Trophoblast cell (in vitro differentiated cells and primary cell): Measurements from ENCODE around the gene PFKFB3.

Source experiments
- DNase-seq, 2 donors: peaks; one replicate each; pipeline ENCODE4 v3.0.0-alpha.2; 2016
- H2AFZ ChIP-seq: 2 replicates; pipeline ENCODE4 v1.6.1; 2013; ENCODE audit warnings: low read length, moderate library complexity, mild to moderate bottlenecking; ENCODE audit not compliant: insufficient read depth, poor library complexity
- H2AK5ac ChIP-seq: 2 replicates; pipeline ENCODE4 v1.6.1; 2013; ENCODE audit warnings: mild to moderate bottlenecking, low read length
- H2BK120ac ChIP-seq: 2 replicates; pipeline ENCODE4 v1.6.1; 2013; ENCODE audit warnings: low read length, mild to moderate bottlenecking, moderate library complexity; ENCODE audit not compliant: insufficient read depth, poor library complexity
- H2BK12ac ChIP-seq: 2 replicates; pipeline ENCODE4 v1.6.1; 2013; ENCODE audit warnings: mild to moderate bottlenecking, low read length, moderate library complexity
- H2BK5ac ChIP-seq: 2 replicates; pipeline ENCODE4 v1.6.1; 2013; ENCODE audit warnings: low read length, low read depth, moderate library complexity, mild to moderate bottlenecking; ENCODE audit not compliant: poor library complexity
- H3K14ac ChIP-seq: 2 replicates; pipeline ENCODE4 v1.6.1; 2013; ENCODE audit warnings: mild to moderate bottlenecking, low read length
- H3K18ac ChIP-seq: 2 replicates; pipeline ENCODE4 v1.6.1; 2013; ENCODE audit warnings: mild to moderate bottlenecking, low read length
- H3K23ac ChIP-seq: 2 replicates; pipeline ENCODE4 v1.6.1; 2013; ENCODE audit warnings: low read length
- H3K27ac ChIP-seq: 2 replicates; pipeline ENCODE4 v1.5.1; 2013; ENCODE audit warnings: low read depth, mild to moderate bottlenecking, inconsistent platforms, low read length, moderate library complexity
- H3K27me3 ChIP-seq: 2 replicates; pipeline ENCODE4 v1.6.1; 2013; ENCODE audit warnings: inconsistent platforms, mild to moderate bottlenecking, low read length, moderate library complexity; ENCODE audit not compliant: insufficient read depth
- H3K36me3 ChIP-seq, 2 experiments: 1 replicate in 1 of 2; 2 replicates in 1 of 2; pipeline ENCODE4 v1.6.1; 2013; ENCODE audit warnings: low read length in 2 of 2, mild to moderate bottlenecking in 2 of 2, moderate library complexity in 1 of 2; ENCODE audit not compliant: insufficient read depth in 2 of 2, control insufficient read depth in 1 of 2
- H3K4ac ChIP-seq: 2 replicates; pipeline ENCODE4 v1.6.1; 2013; ENCODE audit warnings: low read depth, mild to moderate bottlenecking, low read length, moderate library complexity
- H3K4me1 ChIP-seq, 2 experiments: 1 replicate in 1 of 2; 2 replicates in 1 of 2; pipeline ENCODE4 v1.6.1; 2013; ENCODE audit warnings: low read length in 2 of 2, mild to moderate bottlenecking in 2 of 2, moderate library complexity in 1 of 2; ENCODE audit not compliant: insufficient read depth in 2 of 2, control insufficient read depth in 1 of 2
- H3K4me2 ChIP-seq: 2 replicates; pipeline ENCODE4 v1.6.1; 2013; ENCODE audit warnings: inconsistent platforms, mild to moderate bottlenecking, low read length, moderate library complexity
- H3K4me3 ChIP-seq: 2 replicates; pipeline ENCODE4 v1.5.1; 2013; ENCODE audit warnings: mild to moderate bottlenecking, low read depth, low read length, inconsistent platforms
- H3K79me1 ChIP-seq: one replicate; pipeline ENCODE4 v1.6.1; 2013; ENCODE audit warnings: low read length
- H3K79me2 ChIP-seq: 2 replicates; pipeline ENCODE4 v1.6.1; 2013; ENCODE audit warnings: low read length, mild to moderate bottlenecking; ENCODE audit not compliant: control insufficient read depth, insufficient read depth, poor library complexity
- H3K9ac ChIP-seq: 2 replicates; pipeline ENCODE4 v1.6.1; 2013; ENCODE audit warnings: mild to moderate bottlenecking, low read length
- H3K9me3 ChIP-seq: 2 replicates; pipeline ENCODE4 v1.6.1; 2013; ENCODE audit warnings: low read depth, mild to moderate bottlenecking, control low read depth, inconsistent platforms, low read length; ENCODE audit not compliant: insufficient read depth
- H4K12ac ChIP-seq: 2 replicates; pipeline ENCODE4 v1.6.1; 2013; ENCODE audit warnings: low read depth, mild to moderate bottlenecking, low read length, moderate library complexity
- H4K8ac ChIP-seq: 2 replicates; pipeline ENCODE4 v1.6.1; 2013; ENCODE audit warnings: low read depth, mild to moderate bottlenecking, low read length, moderate library complexity
- H4K91ac ChIP-seq: one replicate; pipeline ENCODE4 v1.6.1; 2013; ENCODE audit warnings: low read depth, mild to moderate bottlenecking, low read length, moderate library complexity
- WGBS: extraction: QIAGEN DNeasy Blood & Tissue Kit; methylation state at CpG from one replicate; pipeline ENCODE4 v1.1.7; 2013; ENCODE audit warnings: missing lambda C conversion rate; ENCODE audit not compliant: insufficient read length, insufficient coverage; ENCODE audit errors: extremely low coverage; 5-methylcytosine and 5-hydroxymethylcytosine counted together

PFKFB3 gene

GRCh38 chr10:6297522-6297921 lies 94.8 kb downstream of the PFKFB3 start:
- Histone ChIP-seq H3K36me3 (no peaks in the 10 kb centered on the region), H4K8ac (no peak overlapping the region), H3K4me1 (peaks cover 11 to 20% of the 10 kb centered on the region in 2 experiments), H2AFZ (no peak overlapping the region), H3K18ac (peak overlapping the region; percentile 34), H4K12ac (no peak overlapping the region), H2AK5ac (peak overlapping the region; percentile 17), H3K4ac (no peak overlapping the region), H3K79me2 (no peaks in the 10 kb centered on the region), H4K91ac (peak overlapping the region; percentile 49), H2BK120ac (peak overlapping the region; percentile 10), H2BK12ac (peak overlapping the region; percentile 54), H3K27me3 (no peaks in the 10 kb centered on the region), H2BK5ac (peak overlapping the region; percentile 29), H3K23ac (no peak overlapping the region), H3K9me3 (no peaks in the 10 kb centered on the region), H3K4me3 (no peak overlapping the region), H3K9ac (no peak overlapping the region), H3K79me1 (peaks cover 7% of the 10 kb centered on the region), H3K27ac (peak overlapping the region; percentile 36), H3K4me2 (no peak overlapping the region), H3K14ac (peak overlapping the region; percentile 42)
- WGBS: no CpG with 5 or more reads among the region's 7 CpGs
- no peak for DNase-seq

- no peak overlapping the region for H3K4me3 ChIP-seq
- no peak overlapping the region for H2BK5ac ChIP-seq
- no peak overlapping the region for H3K4ac ChIP-seq
- no peak overlapping the region for H4K12ac ChIP-seq
- H3K14ac ChIP-seq: no peak overlapping the region
- H4K8ac ChIP-seq: no peak overlapping the region
- H3K27me3 ChIP-seq: no peaks in the 10 kb centered on the region
- no peak overlapping the region for H2BK120ac ChIP-seq
- H3K4me1 ChIP-seq: peaks cover 11 to 20% of the 10 kb centered on the region in 2 experiments
- peak in 1 of 2 donors; percentile 55 for DNase-seq
- H3K79me2 ChIP-seq: no peaks in the 10 kb centered on the region
- H4K91ac ChIP-seq: no peak overlapping the region
- H2AK5ac ChIP-seq: no peak overlapping the region
- H3K27ac ChIP-seq: no peak overlapping the region
- peaks cover 7% of the 10 kb centered on the region for H3K79me1 ChIP-seq
- no peak overlapping the region for H3K23ac ChIP-seq
- no peak overlapping the region for H2BK12ac ChIP-seq
- H3K9ac ChIP-seq: no peak overlapping the region
- no peak overlapping the region for H3K4me2 ChIP-seq
- no CpG with 5 or more reads among the region's 2 CpGs for WGBS
- no peak overlapping the region for H3K18ac ChIP-seq
- no peaks in the 10 kb centered on the region for H3K36me3 ChIP-seq
- no peaks in the 10 kb centered on the region for H3K9me3 ChIP-seq
- no peak overlapping the region for H2AFZ ChIP-seq
These were observed 95.2 kb downstream of the PFKFB3 start for GRCh38 chr10:6297951-6298381.

GRCh38 chr10:6298428-6298827 lies 95.7 kb downstream of the PFKFB3 start:
- Histone ChIP-seq H4K8ac (no peak overlapping the region), H3K4me2 (no peak overlapping the region), H2AFZ (no peak overlapping the region), H3K9ac (no peak overlapping the region), H4K91ac (no peak overlapping the region), H3K27ac (no peak overlapping the region), H3K36me3 (no peaks in the 10 kb centered on the region), H2BK5ac (no peak overlapping the region), H2BK12ac (no peak overlapping the region), H3K23ac (no peak overlapping the region), H3K27me3 (no peaks in the 10 kb centered on the region), H3K9me3 (no peaks in the 10 kb centered on the region), H3K4me1 (peaks cover 11 to 20% of the 10 kb centered on the region in 2 experiments), H2BK120ac (no peak overlapping the region), H2AK5ac (no peak overlapping the region), H3K14ac (no peak overlapping the region), H4K12ac (no peak overlapping the region), H3K79me1 (peaks cover 7% of the 10 kb centered on the region), H3K4me3 (no peak overlapping the region), H3K79me2 (no peaks in the 10 kb centered on the region), H3K18ac (no peak overlapping the region), H3K4ac (no peak overlapping the region)
- no CpG with 5 or more reads among the region's 5 CpGs for whole genome bisulfite sequencing
- no peak for DNase-seq

GRCh38 chr10:6299234-6299633 lies 96.5 kb downstream of the PFKFB3 start:
- Histone ChIP-seq H3K4me2 (no peak overlapping the region), H2BK120ac (no peak overlapping the region), H2AK5ac (no peak overlapping the region), H3K79me2 (no peaks in the 10 kb centered on the region), H3K27ac (no peak overlapping the region), H2BK12ac (peak overlapping the region; percentile 11), H3K36me3 (no peaks in the 10 kb centered on the region), H4K8ac (no peak overlapping the region), H3K4me1 (peaks cover 11 to 21% of the 10 kb centered on the region in 2 experiments), H3K4me3 (no peak overlapping the region), H3K23ac (no peak overlapping the region), H3K9me3 (no peaks in the 10 kb centered on the region), H3K4ac (no peak overlapping the region), H3K27me3 (no peaks in the 10 kb centered on the region), H3K14ac (no peak overlapping the region), H3K9ac (no peak overlapping the region), H4K91ac (no peak overlapping the region), H4K12ac (no peak overlapping the region), H3K18ac (no peak overlapping the region), H3K79me1 (peaks cover 7% of the 10 kb centered on the region), H2AFZ (no peak overlapping the region), H2BK5ac (no peak overlapping the region)
- peak; percentile 98 to 99 for DNase-seq
- WGBS: no CpG with 5 or more reads among the region's 11 CpGs
